GM12864 (cell line): ENCODE data around the gene ITIH5.

Experiments used
- DNase-seq: peaks from one replicate; pipeline ENCODE4 v3.0.0-alpha.2; 2011; ENCODE audit warnings: low read depth
- H3K4me3 ChIP-seq: 2 replicates; pipeline ENCODE4 v1.5.1; 2011; ENCODE audit warnings: mild to moderate bottlenecking, low read depth, low read length, control low read depth
- TF ChIP-seq, protein P1 (sequence below): IDR thresholded peaks from 2 replicates; pipeline ENCODE4 v1.5.1; 2011; ENCODE audit warnings: low read depth, mild to moderate bottlenecking, moderate library complexity, low read length, control low read depth, inconsistent platforms; ENCODE audit errors: missing control alignments

The ITIH5 gene

GRCh38 chr10:7572391-7572790 is 94.4 kb downstream of the ITIH5 start:
- no peak for DNase-seq
- TF ChIP-seq, protein P1, sequence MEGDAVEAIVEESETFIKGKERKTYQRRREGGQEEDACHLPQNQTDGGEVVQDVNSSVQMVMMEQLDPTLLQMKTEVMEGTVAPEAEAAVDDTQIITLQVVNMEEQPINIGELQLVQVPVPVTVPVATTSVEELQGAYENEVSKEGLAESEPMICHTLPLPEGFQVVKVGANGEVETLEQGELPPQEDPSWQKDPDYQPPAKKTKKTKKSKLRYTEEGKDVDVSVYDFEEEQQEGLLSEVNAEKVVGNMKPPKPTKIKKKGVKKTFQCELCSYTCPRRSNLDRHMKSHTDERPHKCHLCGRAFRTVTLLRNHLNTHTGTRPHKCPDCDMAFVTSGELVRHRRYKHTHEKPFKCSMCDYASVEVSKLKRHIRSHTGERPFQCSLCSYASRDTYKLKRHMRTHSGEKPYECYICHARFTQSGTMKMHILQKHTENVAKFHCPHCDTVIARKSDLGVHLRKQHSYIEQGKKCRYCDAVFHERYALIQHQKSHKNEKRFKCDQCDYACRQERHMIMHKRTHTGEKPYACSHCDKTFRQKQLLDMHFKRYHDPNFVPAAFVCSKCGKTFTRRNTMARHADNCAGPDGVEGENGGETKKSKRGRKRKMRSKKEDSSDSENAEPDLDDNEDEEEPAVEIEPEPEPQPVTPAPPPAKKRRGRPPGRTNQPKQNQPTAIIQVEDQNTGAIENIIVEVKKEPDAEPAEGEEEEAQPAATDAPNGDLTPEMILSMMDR = no peak
- no peak overlapping the region for H3K4me3 ChIP-seq

- no peak overlapping the region for H3K4me3 ChIP-seq
- TF ChIP-seq, protein P1 = no peak
Measured at GRCh38 chr10:7571981-7572380, 94.8 kb downstream of the ITIH5 start.

GRCh38 chr10:7567911-7568620 is 98.7 kb downstream of the ITIH5 start:
- TF ChIP-seq, protein P1 = no peak
- H3K4me3 ChIP-seq = no peak overlapping the region
- no peak for DNase-seq

More at GRCh38 chr10:7571981-7572380, 94.8 kb downstream of the ITIH5 start:
- DNase-seq = no peak

DNA sequence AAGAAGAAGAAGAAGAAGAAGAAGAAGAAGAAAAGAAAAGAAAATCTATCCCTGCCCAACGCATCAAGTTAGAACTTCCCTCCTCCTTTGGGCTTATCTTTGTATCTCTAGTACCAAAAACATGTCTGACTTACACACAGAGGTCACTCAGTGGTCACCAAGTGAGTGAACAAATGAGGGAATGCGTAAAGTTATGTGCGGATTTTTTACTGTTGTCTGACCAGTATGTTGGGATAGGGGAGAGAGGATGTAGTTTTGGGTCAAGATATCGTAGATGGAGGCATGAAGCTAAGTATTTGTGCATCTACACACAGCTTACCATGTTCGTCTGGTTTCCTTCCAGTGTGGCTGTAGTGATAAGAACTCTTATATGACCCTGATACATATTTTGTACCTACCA is 99.9 kb downstream of the ITIH5 start:
- H3K4me3 ChIP-seq = no peak overlapping the region
- no peak for DNase-seq
- TF ChIP-seq, protein P1 = no peak

DNA sequence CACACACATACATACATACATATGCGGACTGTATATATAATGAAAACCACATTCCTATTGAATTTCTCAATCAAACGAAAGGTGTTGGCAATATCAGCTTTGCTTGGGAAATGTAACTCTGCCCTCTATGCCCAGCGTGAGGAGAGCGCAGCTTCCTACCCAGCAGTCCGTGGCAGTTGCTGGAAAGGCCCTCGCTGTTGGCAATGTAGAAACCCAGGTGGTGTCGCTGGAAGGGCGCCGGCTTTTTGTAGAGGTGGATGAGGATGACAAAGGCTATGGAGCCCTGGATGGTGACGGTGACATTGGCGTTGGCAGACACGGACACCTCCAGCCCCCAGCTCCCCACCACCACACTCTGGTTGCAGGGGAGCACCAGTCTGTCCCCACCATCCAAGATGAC is 100.9 kb downstream of the ITIH5 start:
- TF ChIP-seq, protein P1 = no peak
- H3K4me3 ChIP-seq = no peak overlapping the region
- DNase-seq = no peak

- no peak for DNase-seq
- no peak overlapping the region for H3K4me3 ChIP-seq
- TF ChIP-seq, protein P1 = no peak
Measured at GRCh38 chr10:7563770-7564169, 103.0 kb downstream of the ITIH5 start.

DNA sequence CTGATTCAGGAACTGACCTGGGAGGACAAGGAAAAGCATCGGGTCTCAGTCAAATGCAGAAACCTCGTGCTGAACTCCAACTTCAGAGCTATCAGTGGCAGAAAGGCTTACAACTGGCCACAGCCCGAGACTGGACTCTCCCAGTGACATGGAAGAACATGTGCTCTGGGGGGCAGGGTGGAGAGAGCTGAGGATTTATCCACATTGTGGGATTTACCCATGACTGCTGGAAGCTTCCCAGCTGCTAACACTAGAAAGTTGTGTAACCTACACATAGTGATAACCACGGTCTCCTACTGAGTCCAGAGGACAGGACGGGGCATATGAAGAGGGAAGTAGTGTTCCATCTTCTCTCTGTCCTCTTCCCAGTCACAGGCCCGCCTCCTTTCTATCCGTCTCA is 103.4 kb downstream of the ITIH5 start:
- DNase-seq = no peak
- TF ChIP-seq, protein P1 = no peak
- no peak overlapping the region for H3K4me3 ChIP-seq
